ENCODE measurements around the gene ARFGEF2.

- no peak for TF ChIP-seq POLR2A (IDR thresholded peaks at IDR 0.05)
- TF ChIP-seq, protein P1, sequence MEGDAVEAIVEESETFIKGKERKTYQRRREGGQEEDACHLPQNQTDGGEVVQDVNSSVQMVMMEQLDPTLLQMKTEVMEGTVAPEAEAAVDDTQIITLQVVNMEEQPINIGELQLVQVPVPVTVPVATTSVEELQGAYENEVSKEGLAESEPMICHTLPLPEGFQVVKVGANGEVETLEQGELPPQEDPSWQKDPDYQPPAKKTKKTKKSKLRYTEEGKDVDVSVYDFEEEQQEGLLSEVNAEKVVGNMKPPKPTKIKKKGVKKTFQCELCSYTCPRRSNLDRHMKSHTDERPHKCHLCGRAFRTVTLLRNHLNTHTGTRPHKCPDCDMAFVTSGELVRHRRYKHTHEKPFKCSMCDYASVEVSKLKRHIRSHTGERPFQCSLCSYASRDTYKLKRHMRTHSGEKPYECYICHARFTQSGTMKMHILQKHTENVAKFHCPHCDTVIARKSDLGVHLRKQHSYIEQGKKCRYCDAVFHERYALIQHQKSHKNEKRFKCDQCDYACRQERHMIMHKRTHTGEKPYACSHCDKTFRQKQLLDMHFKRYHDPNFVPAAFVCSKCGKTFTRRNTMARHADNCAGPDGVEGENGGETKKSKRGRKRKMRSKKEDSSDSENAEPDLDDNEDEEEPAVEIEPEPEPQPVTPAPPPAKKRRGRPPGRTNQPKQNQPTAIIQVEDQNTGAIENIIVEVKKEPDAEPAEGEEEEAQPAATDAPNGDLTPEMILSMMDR (IDR thresholded peaks at IDR 0.05 in 4 of 5, conservative IDR thresholded peaks at IDR 0.05 in 1 of 5): no peak
Observed at GRCh38 chr20:49009899-49010631, 88.6 kb downstream of the ARFGEF2 start.

Data from gastrocnemius medialis (tissue), 4 donors.